A673 (cell line): ENCODE data around the gene FAM180A. TPM values are rescaled to one million over a fixed set of nuclear protein-coding genes. Genes with fewer than 3 reads are reported as not detected.

Experiments used
- BruUV-seq: library from RNA; stranded (reverse); fragments of 400-500 nt; replicated peaks from 2 replicates; lab custom pipeline; 2021; lab: Mats Ljungman, UMichigan
- CTCF ChIA-PET: fragments of 300-600 bp; sonication (Branson Sonifier 250); formaldehyde crosslinking; loops from one replicate; lab custom pipeline; 2022; ENCODE audit warnings: antibody characterized with exemption; lab: Charles Lee
- POLR2A ChIA-PET: fragments of 300-600 bp; sonication (Branson Sonifier 250); formaldehyde crosslinking; loops from one replicate; lab custom pipeline; 2022; ENCODE audit warnings: antibody characterized with exemption; ENCODE audit not compliant: low non-redundant PET; lab: Charles Lee
- DNase-seq: peaks from one replicate; pipeline ENCODE4 v3.0.0-alpha.2; 2015; ENCODE audit warnings: low spot score
- H3K27ac ChIP-seq: fragments of 200-600 bp; sonication (generic); 2 replicates; pipeline ENCODE4 v1.5.1; 2016; ENCODE audit warnings: mixed run types, low read depth, mild to moderate bottlenecking, mixed read lengths, antibody characterized with exemption, low read length; ENCODE audit not compliant: poor library complexity, severe bottlenecking
- H3K27me3 ChIP-seq: fragments of 200-600 bp; sonication (generic); replicated peaks from 2 replicates; pipeline ENCODE4 v1.6.1; 2017; ENCODE audit warnings: mixed run types, low read depth, mild to moderate bottlenecking, mixed read lengths, antibody characterized with exemption, low read length; ENCODE audit not compliant: insufficient read depth, poor library complexity
- H3K36me3 ChIP-seq: fragments of 200-600 bp; sonication (generic); 2 replicates; pipeline ENCODE4 v1.6.1; 2016; ENCODE audit warnings: mixed run types, mild to moderate bottlenecking, mixed read lengths, antibody characterized with exemption, low read length; ENCODE audit not compliant: insufficient read depth, poor library complexity, severe bottlenecking
- H3K4me1 ChIP-seq: fragments of 200-600 bp; sonication (generic); 2 replicates; pipeline ENCODE4 v1.6.1; 2017; ENCODE audit warnings: mixed run types, mild to moderate bottlenecking, mixed read lengths, antibody characterized with exemption, low read length; ENCODE audit not compliant: insufficient read depth, poor library complexity, severe bottlenecking
- H3K4me3 ChIP-seq: fragments of 200-600 bp; sonication (generic); 2 replicates; pipeline ENCODE4 v1.5.1; 2016; ENCODE audit warnings: low read depth, mixed run types, mild to moderate bottlenecking, mixed read lengths, low read length; ENCODE audit not compliant: poor library complexity, severe bottlenecking
- H3K9me3 ChIP-seq: fragments of 200-600 bp; sonication (generic); 2 replicates; pipeline ENCODE4 v1.6.1; 2016; ENCODE audit warnings: mixed run types, low read depth, mild to moderate bottlenecking, mixed read lengths, antibody characterized with exemption, low read length; ENCODE audit not compliant: poor library complexity, severe bottlenecking
- CTCF ChIP-seq: fragments of 300-800, 200-600 bp; sonication (generic); conservative IDR thresholded peaks from 2 replicates; pipeline ENCODE4 v1.5.1; 2017; ENCODE audit warnings: low read depth, mild to moderate bottlenecking, antibody characterized with exemption, low read length, moderate library complexity, mixed read lengths
- EZH2 ChIP-seq: fragments of 200-600 bp; sonication (generic); IDR thresholded peaks from 2 replicates; pipeline ENCODE4 v1.6.1; 2017; ENCODE audit warnings: borderline replicate concordance, low read depth, mild to moderate bottlenecking, mixed read lengths, antibody characterized with exemption, low read length; ENCODE audit not compliant: poor library complexity, severe bottlenecking
- intact Hi-C: fragments of 100-400 bp; cut with micrococcal nuclease; formaldehyde crosslinking; loops from one replicate; pipeline ENCODE4 v1.10.0; 2022; ENCODE audit not compliant: unreplicated experiment
- total RNA-seq: library from RNA; stranded (reverse); gene quantifications from 2 replicates; pipeline ENCODE4 v1.2.3, GENCODE V29; 2021

FAM180A gene
- total RNA-seq, 1 experiment from 2014 or later: not detected

- CTCF ChIA-PET: no interaction called here
- H3K27ac ChIP-seq: no peak overlapping the region
- no peak for DNase-seq
- POLR2A ChIA-PET: no interaction called here
- no TSS peak for BruUV-seq
- no peaks in the 10 kb centered on the region for H3K36me3 ChIP-seq
- no peaks in the 10 kb centered on the region for H3K9me3 ChIP-seq
- intact Hi-C loops: no loop called here
- TF ChIP-seq EZH2 (no peak), CTCF (no peak)
- peaks cover 21% of the 10 kb centered on the region for H3K27me3 ChIP-seq
- no peaks in the 10 kb centered on the region for H3K4me1 ChIP-seq
- H3K4me3 ChIP-seq: no peak overlapping the region
These were observed 42.4 kb downstream of the FAM180A start for GRCh38 chr7:135706038-135706742.

- no peaks in the 10 kb centered on the region for H3K4me1 ChIP-seq
- peaks cover 7% of the 10 kb centered on the region for H3K27me3 ChIP-seq
- intact Hi-C loops: no loop called here
- H3K4me3 ChIP-seq: no peak overlapping the region
- ChIA-PET POLR2A (no interaction called here), CTCF (interaction anchor here (1.5 kb wide), 1 partner anchor 32 kb away, joined by 6 read pairs; no protein-coding TSS in a partner anchor)
- no TSS peak for BruUV-seq
- peak; percentile 35 for DNase-seq
- H3K9me3 ChIP-seq: no peaks in the 10 kb centered on the region
- no peak for TF ChIP-seq CTCF
- no peak for TF ChIP-seq EZH2
- H3K27ac ChIP-seq: no peak overlapping the region
- no peaks in the 10 kb centered on the region for H3K36me3 ChIP-seq
These were observed 43.9 kb downstream of the FAM180A start for GRCh38 chr7:135704698-135705097.

GRCh38 chr7:135704074-135704473 lies 44.5 kb downstream of the FAM180A start:
- no peak overlapping the region for H3K27ac ChIP-seq
- TF ChIP-seq EZH2 (no peak), CTCF (peak; percentile 61)
- peaks cover 1% of the 10 kb centered on the region for H3K27me3 ChIP-seq
- no TSS peak for BruUV-seq
- H3K4me3 ChIP-seq: no peak overlapping the region
- intact Hi-C loops: no loop called here
- ChIA-PET POLR2A (no interaction called here), CTCF (interaction anchor here (1.5 kb wide), 1 partner anchor 31 kb away, joined by 6 read pairs; no protein-coding TSS in a partner anchor)
- peak; percentile 37 for DNase-seq
- no peaks in the 10 kb centered on the region for H3K9me3 ChIP-seq
- H3K4me1 ChIP-seq: no peaks in the 10 kb centered on the region
- no peaks in the 10 kb centered on the region for H3K36me3 ChIP-seq
